Sigmoid colon (tissue), 7 donors: ENCODE measurements around the gene NUDT9. TPM values are rescaled to one million over a fixed set of nuclear protein-coding genes. Genes with fewer than 3 reads are reported as not detected.
A peak's percentile ranks its signal among the peaks of the same experiment; 100 is the strongest.
"Not testable (repeated sequence)": the region's sequence is repeated elsewhere in the genome, so short reads cannot be mapped to it uniquely, and the experiment has no call there.

Experiments used
- DNase-seq: peaks from one replicate; pipeline ENCODE4 v3.0.0-alpha.2; 2019
- H3K27ac ChIP-seq, 4 donors: fragments of 200-600 bp; sonication (generic); one replicate each; pipeline ENCODE4 v1.5.1; 2016 to 2019; ENCODE audit warnings: mild to moderate bottlenecking in 1 of 4
- H3K27me3 ChIP-seq, 3 donors: fragments of 200-600 bp; sonication (generic); one replicate each; pipeline ENCODE4 v1.5.1; 2019; ENCODE audit warnings: mild to moderate bottlenecking in 1 of 3
- H3K36me3 ChIP-seq, 4 donors: fragments of 200-600 bp; sonication (generic); one replicate each; pipeline ENCODE4 v1.5.1; 2016 to 2019
- H3K4me1 ChIP-seq, 4 donors: fragments of 200-600 bp; sonication (generic); one replicate each; pipeline ENCODE4 v1.5.1; 2017 to 2019
- H3K4me3 ChIP-seq, 4 donors: fragments of 200-600 bp; sonication (generic); one replicate each; pipeline ENCODE4 v1.5.1; 2017 to 2019; ENCODE audit warnings: mild to moderate bottlenecking in 2 of 4, moderate library complexity in 1 of 4
- H3K9me3 ChIP-seq, 4 donors: fragments of 200-600 bp in 3 of 4; sonication (generic) in 3 of 4; one replicate each; pipeline versions ENCODE4 v1.5.1 to v1.6.1; 2013 to 2019
- CTCF ChIP-seq, 4 experiments: fragments of 450-650 bp in 3 of 4; fragments of 200-600 bp in 1 of 4; IDR thresholded peaks; one replicate each; pipeline ENCODE4 v1.5.1; 2016 to 2019; ENCODE audit warnings: antibody characterized with exemption in 4 of 4, mild to moderate bottlenecking in 3 of 4, moderate library complexity in 2 of 4
- EP300 ChIP-seq, 4 donors: sonication (generic); formaldehyde crosslinking; IDR thresholded peaks; one replicate each; pipeline ENCODE4 v1.6.1; 2017; ENCODE audit warnings: antibody characterized with exemption in 4 of 4
- POLR2A ChIP-seq, 2 donors: fragments of 450-650 bp; IDR thresholded peaks; one replicate each; pipeline ENCODE4 v1.6.1; 2016; ENCODE audit warnings: antibody characterized with exemption in 2 of 2, mild to moderate bottlenecking in 2 of 2, moderate library complexity in 2 of 2
- POLR2AphosphoS5 ChIP-seq, 4 donors: sonication (generic); formaldehyde crosslinking; IDR thresholded peaks; one replicate each; pipeline ENCODE4 v1.6.1; 2017; ENCODE audit warnings: antibody characterized with exemption in 4 of 4
- WGBS, 2 donors: extraction: QIAGEN DNeasy Blood & Tissue Kit; methylation state at CpG; one replicate each; pipeline ENCODE4 v1.1.7; 2013; 5-methylcytosine and 5-hydroxymethylcytosine counted together
- intact Hi-C: fragments of 100-400 bp; cut with DNase I; formaldehyde crosslinking; loops from one replicate; pipeline ENCODE4 v1.15.1; 2023
- polyA plus RNA-seq, 3 donors: library from polyadenylated mRNA; stranded (reverse); fragments of 200-250 nt; gene quantifications; one replicate each; pipeline ENCODE4 v1.2.3, GENCODE V29; 2013
- total RNA-seq, 4 donors: library from RNA; depleted of rRNA; stranded (reverse); fragments of >200 nt; gene quantifications; one replicate each; pipeline ENCODE4 v1.1.0, GENCODE V29; 2016
- donor health status: healthy with polysubstance abuse.
- donor health status: Bipolar disorder and iron deficiency.
- donor health status: healthy.

Gene NUDT9
- total and polyA plus RNA-seq, 7 donors: 12.4 to 53.1 (median 25.2) TPM

- no peaks in the 10 kb centered on the region for H3K27me3 ChIP-seq
- H3K4me1 ChIP-seq: peaks cover 0 to 21% (median 1%) of the 10 kb centered on the region in 4 donors
- H3K9me3 ChIP-seq: no peaks in the 10 kb centered on the region
- intact Hi-C loops: no loop called here
- DNase-seq: no peak
- no peak overlapping the region for H3K27ac ChIP-seq
- TF ChIP-seq POLR2A (IDR thresholded peaks at IDR 0.05) (no peak), EP300 (IDR thresholded peaks at IDR 0.05) (no peak), POLR2AphosphoS5 (IDR thresholded peaks at IDR 0.05) (no peak), CTCF (IDR thresholded peaks at IDR 0.05) (no peak)
- H3K36me3 ChIP-seq: peaks cover 0 to 14% (median 2%) of the 10 kb centered on the region in 4 donors
- 83 to 91% methylated on average over 3 of the region's 3 CpGs for WGBS, 2 donors
- no peak overlapping the region for H3K4me3 ChIP-seq
Observed at GRCh38 chr4:87382931-87383330, 39.4 kb upstream of the NUDT9 start.

- H3K9me3 ChIP-seq, intact Hi-C loops, H3K27ac ChIP-seq, H3K27me3 ChIP-seq, H3K4me3 ChIP-seq, DNase-seq: not testable (repeated sequence)
- Histone ChIP-seq H3K4me1 (peaks cover 0 to 38% (median 17%) of the 10 kb centered on the region in 4 donors), H3K36me3 (peaks cover 0 to 11% (median 2%) of the 10 kb centered on the region in 4 donors)
- WGBS, 2 donors: 77 to 86% methylated on average over 9 of the region's 9 CpGs
Observed at GRCh38 chr4:87384466-87385132, 37.8 kb upstream of the NUDT9 start.

GRCh38 chr4:87387237-87387636, 35.1 kb upstream of the NUDT9 start:
- H3K36me3 ChIP-seq: no peaks in the 10 kb centered on the region
- 31 to 76% methylated on average over 3 of the region's 3 CpGs for WGBS, 2 donors
- TF ChIP-seq CTCF (IDR thresholded peaks at IDR 0.05) (no peak), POLR2AphosphoS5 (IDR thresholded peaks at IDR 0.05) (no peak), EP300 (IDR thresholded peaks at IDR 0.05) (no peak), POLR2A (IDR thresholded peaks at IDR 0.05) (no peak)
- H3K27ac ChIP-seq: no peak overlapping the region
- no peaks in the 10 kb centered on the region for H3K27me3 ChIP-seq
- no peaks in the 10 kb centered on the region for H3K9me3 ChIP-seq
- intact Hi-C loops: no loop called here
- DNase-seq: no peak
- H3K4me1 ChIP-seq: peaks cover 0 to 51% (median 25%) of the 10 kb centered on the region in 4 donors
- H3K4me3 ChIP-seq: no peak overlapping the region

- no peak for DNase-seq
- intact Hi-C loops: no loop called here
- Histone ChIP-seq H3K36me3 (no peaks in the 10 kb centered on the region), H3K9me3 (no peaks in the 10 kb centered on the region), H3K27ac (peak overlapping the region in 1 of 4 donors; percentile 6), H3K4me1 (peaks cover 0 to 48% (median 25%) of the 10 kb centered on the region in 4 donors), H3K27me3 (no peaks in the 10 kb centered on the region), H3K4me3 (peak overlapping the region in 3 of 4 donors; percentile 51 to 73 (median 61))
- TF ChIP-seq CTCF (IDR thresholded peaks at IDR 0.05): no peak
- TF ChIP-seq POLR2AphosphoS5 (IDR thresholded peaks at IDR 0.05): no peak
- TF ChIP-seq EP300 (IDR thresholded peaks at IDR 0.05): no peak
- TF ChIP-seq POLR2A (IDR thresholded peaks at IDR 0.05): no peak
- WGBS, 2 donors: 22 to 53% methylated on average over 3 of the region's 3 CpGs
Observed at GRCh38 chr4:87388901-87389300, 33.5 kb upstream of the NUDT9 start.

GRCh38 chr4:87390055-87390454, 32.3 kb upstream of the NUDT9 start:
- peak overlapping the region; percentile 41 to 73 (median 56) for H3K4me3 ChIP-seq
- H3K27ac ChIP-seq: peak overlapping the region in 3 of 4 donors; percentile 83 to 92 (median 90)
- WGBS, 2 donors: 15 to 56% methylated on average over 20 of the region's 20 CpGs
- not testable (repeated sequence) for H3K9me3 ChIP-seq, H3K27me3 ChIP-seq, DNase-seq, H3K36me3 ChIP-seq
- intact Hi-C loops: loop anchor here (5.0 kb wide), 1 partner anchor 152 kb away; no protein-coding TSS in a partner anchor
- H3K4me1 ChIP-seq: peaks cover 0 to 48% (median 25%) of the 10 kb centered on the region in 4 donors

- H3K27me3 ChIP-seq: no peaks in the 10 kb centered on the region
- no peak for DNase-seq
- no peaks in the 10 kb centered on the region for H3K9me3 ChIP-seq
- TF ChIP-seq EP300 (IDR thresholded peaks at IDR 0.05): no peak
- TF ChIP-seq POLR2AphosphoS5 (IDR thresholded peaks at IDR 0.05): no peak
- no peak for TF ChIP-seq CTCF (IDR thresholded peaks at IDR 0.05)
- no peak for TF ChIP-seq POLR2A (IDR thresholded peaks at IDR 0.05)
- intact Hi-C loops: loop anchor here (5.0 kb wide), 1 partner anchor 152 kb away; no protein-coding TSS in a partner anchor
- H3K27ac ChIP-seq: peak overlapping the region; percentile 83 to 92 (median 89)
- peaks cover 0 to 48% (median 25%) of the 10 kb centered on the region in 4 donors for H3K4me1 ChIP-seq
- peak overlapping the region; percentile 41 to 73 (median 56) for H3K4me3 ChIP-seq
- H3K36me3 ChIP-seq: no peaks in the 10 kb centered on the region
Observed at GRCh38 chr4:87390551-87390890, 31.9 kb upstream of the NUDT9 start.
